ENCODE measurements around the gene SLC52A3.
"Not testable (repeated sequence)": the region's sequence is repeated elsewhere in the genome, so short reads cannot be mapped to it uniquely, and the experiment has no call there.

The SLC52A3 gene

DNA sequence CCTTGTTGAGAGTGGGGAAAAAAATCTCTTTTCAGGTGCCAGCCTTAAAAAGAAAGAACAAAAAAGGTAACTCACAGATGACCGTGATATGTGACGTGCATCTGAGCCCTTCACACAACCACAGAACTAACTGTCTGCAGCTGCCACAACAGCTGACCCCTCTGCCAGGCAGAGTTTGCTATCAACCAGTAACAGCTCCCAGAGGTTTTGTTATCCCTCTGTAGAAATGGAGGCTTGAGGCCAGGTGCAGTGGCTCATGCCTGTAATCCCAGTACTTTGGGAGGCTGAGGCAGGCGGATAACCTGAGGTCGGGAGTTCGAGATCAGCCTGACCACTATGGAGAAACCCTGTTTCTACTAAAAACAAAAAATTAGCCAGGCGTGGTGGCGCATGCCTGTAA, 42.8 kb downstream of the SLC52A3 start:
- no peak for DNase-seq

DNA sequence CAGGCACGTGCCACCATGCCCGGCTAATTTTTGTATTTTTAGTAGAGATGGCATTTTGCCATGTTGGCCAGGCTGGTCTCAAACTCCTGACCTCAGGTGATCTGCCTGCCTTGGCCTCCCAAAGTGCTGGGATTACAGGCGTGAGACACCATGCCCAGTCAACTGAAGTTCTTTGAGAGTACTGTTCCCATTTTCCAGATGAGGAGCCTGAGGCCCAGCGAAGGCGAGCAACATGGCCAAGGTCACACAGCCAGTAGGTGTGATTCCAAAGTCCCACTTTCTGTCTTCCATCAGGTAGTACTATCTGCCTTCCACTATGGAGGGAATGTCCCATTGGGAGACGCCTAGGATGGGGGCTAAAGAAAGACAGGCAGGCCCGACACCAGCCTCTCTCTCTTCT, 43.5 kb downstream of the SLC52A3 start:
- not testable (repeated sequence) for DNase-seq

DNA sequence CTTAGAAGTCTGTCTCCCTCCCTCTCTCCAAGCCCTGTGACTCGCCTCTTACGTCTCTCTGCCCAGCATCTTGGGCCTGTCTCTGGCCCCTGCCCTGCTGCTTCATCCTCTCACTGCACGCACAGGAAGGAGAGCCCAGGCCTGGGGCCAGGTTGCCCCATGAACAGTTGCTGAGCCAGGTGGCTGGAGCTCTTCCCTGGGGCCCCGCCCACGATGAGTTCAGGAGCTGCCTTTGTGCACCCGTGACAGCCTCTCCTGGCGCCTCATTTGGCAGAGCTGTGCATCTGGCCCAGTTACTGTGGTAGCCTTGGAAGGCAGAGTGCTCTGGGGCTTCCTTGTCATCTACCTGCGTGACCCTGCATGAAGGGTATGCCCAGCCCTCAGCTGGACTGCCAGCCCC, 44.5 kb downstream of the SLC52A3 start:
- DNase-seq: no peak

DNA sequence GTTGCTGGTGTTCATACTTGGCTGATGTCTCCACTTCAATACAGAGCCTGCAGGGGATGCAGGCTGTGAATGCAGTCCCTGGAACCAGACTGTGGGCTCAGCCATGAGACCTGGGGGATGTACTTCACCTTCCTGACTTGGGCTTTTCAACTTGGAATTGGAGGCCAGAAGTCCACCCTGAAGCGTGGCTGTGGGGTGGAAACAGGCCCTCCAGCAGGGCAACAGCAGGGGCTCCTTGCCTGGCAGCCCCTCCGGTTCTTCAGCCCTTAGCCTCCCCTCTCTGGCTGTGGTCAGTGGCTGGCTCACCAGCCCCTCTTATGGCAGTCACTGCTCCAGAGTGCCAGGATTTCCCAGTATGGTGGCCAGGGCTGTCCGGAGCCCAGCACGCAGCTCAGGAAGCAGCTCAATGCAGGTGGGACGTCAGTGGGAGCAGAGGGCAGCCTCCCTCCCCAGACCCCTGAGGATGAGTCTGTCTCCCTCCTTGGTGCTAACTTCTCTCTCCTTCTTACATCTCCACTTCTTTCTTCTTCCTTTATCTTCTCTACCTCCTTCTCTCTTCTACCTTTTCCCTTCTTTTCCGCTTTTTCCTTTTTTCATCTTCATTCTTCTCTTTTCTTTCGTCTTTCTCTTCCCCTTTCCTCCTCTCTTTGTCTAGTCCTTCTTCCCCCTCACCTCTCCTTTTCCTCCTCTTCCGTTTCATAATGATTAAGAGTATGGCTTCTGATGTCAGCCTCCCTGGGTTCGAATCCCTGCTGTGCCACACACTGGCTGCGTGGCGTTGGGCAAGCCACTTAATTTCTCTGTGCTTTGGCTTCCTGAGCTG, 45.3 kb downstream of the SLC52A3 start:
- DNase-seq: no peak

DNA sequence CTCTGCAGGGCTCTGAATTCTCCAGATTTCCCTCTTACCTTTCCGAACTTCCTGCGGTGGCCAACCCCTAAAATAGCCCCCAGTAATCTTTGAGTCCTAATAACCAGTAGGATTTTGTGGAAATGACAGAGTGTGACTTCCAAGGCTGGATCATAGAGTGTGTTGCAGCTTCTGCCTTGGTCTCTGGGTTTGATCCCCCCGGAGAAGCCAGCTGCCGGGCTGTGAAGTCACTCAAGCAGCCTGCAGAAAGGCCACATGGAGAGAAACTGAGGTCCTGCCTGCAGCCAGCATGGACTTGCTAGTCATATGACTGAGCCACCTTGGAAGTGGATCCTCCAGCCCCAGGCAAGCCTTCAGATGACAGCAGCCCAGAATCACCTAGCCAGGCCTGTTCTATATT, 46.4 kb downstream of the SLC52A3 start:
- DNase-seq: no peak

DNA sequence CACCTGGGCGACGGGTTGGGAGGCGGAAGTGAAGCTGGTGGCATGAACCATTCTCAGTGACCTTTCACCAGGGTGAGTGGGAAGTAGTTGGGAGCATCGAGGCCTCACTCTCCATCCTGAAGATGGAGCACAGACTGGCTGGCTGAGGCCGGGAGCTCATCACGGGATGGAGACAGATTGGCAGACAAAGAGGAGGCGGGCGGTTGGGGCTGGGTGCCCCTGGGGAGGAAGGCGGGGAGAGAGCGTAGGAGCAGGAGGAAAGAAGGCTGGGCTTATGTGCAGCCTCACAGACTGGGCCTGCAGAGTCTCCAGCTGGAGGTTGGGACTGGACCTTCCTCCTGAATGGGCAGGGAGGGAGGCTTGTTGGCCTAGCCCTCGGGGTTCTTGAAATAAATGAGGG, 48.5 kb downstream of the SLC52A3 start:
- DNase-seq: no peak

DNA sequence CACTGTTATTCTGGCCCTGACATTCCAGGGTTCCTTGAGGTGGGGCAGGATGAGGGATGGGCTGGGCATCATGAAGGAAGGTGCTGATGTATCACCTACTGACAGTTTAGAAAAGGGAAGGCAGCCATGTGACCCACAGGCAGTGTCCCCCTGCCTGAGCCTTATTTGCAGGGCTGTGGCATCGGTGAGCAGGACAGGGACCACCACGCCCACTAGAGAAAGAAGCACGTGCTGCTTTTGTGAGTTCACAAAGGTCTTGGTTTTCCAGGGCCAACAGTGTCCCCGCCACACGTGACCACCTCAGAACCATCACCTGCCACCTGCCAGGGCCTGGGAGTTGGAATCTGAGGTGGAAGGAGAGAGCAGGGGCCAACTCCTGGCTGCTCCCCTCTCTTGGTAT, 49.2 kb downstream of the SLC52A3 start:
- no peak for DNase-seq

DNA sequence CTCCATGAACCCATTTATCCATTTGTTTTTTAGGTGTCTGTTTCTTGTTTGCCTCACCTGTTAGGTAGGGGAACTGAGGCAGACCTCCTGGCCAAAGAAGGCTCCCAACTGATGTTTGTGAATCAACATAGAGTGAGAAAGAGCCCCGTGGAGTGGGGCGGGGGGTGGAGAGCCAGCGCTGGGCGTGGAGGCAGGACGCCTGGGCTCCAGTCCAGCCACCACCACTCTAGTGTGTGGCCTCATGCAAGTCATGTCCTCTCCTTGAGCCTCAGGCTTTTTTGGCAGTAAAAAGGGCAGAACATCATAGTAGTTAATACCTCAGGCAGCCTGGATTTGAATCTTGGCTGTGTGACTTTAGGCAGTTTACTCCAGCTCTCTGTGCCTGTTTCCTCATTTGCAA, 50.5 kb downstream of the SLC52A3 start:
- DNase-seq: no peak

DNA sequence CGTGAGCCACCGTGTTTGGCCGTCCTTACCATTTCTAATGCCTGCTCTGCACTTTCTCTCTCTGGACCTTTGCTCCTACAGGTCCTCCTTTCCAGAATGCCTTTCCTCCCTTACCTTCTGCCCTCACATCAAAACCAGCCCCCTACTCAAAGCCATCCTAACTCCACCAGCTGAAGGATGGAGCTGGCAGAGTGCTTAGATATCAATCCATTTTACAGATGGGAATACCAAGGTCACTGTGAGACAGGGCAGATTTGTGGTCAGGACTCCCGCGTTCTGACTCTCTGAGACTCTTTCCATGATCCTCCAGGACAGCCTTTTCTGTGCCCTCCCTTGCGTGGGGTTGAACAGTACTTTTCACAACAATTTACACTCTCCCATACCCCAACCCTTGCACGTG, 51.0 kb downstream of the SLC52A3 start:
- no peak for DNase-seq

DNA sequence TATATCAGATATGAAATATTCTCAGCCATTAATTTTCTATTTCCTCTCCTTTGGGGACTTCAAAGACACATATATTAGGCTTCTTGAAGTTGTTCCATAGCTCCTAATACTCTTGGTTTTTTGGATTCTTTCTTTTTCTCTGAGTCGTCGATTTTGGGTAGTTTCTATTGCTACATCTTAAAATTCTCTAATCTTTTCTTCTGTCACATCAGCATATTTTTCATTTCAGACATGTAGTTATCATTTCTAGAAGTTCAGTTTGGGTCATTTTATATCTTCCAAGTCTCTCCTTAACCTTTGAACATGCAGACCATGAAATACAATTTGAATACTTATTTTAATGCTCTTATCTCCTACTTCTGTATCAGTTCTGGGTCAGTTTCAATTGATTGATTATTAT, 53.8 kb downstream of the SLC52A3 start:
- no peak for DNase-seq

DNA sequence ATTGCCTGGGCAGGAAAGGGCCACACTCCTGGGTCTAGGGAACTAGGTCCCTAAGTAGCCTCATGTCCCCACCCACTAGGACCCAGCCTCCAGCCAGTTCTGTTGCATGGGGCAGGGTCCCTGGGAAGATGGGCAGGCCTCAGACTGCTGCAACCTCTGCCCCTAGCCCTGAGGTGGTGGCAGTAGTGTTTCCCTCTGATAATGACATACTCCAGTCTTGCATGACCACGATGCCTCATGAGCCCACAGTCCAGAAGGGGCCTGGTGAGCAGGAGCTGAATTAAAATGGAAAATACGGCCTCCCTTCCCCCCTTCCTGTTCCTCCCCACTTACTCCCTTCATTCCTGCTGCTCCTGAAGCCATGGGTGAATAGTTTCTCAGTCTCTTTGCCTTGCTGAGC, 56.7 kb downstream of the SLC52A3 start:
- DNase-seq: no peak

DNA sequence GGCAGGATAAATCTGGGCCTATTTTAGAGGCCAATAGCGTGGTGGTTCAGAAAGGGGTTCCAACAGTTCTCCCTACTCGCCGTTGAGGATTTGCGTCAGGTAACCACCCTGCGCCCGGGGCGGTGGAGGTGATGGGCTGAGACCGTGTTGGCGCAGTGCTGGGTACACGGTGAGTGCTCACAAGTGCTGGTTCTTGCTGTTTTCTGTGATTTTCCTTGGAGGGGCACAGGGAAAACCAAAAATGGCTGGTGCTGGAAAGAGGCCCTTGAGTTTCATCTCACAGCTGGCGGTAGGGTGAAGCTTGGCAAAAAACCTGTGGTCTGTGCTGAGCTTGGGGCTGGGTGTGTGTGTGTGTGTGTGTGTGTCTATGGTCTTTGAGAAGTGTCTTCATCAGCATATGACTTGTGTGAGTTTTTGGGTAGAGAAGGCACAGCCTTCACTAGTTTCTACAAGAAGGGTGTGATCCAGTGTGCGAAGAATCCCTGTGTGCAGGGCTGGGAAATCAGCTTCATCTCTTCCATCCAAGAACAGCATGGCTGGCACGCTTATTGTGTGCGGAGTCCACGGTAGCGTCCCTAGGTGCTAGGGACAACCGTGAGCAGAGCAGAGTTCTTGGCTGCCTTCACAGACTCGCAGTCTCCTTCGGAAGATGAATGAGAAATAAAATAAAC, 57.4 kb downstream of the SLC52A3 start:
- no peak for DNase-seq

All from KG1 (cell line).